HG02571 (cell line): ENCODE data around the gene SH2D7.
A peak's percentile ranks its signal among the peaks of the same experiment; 100 is the strongest.

ENCODE experiments used
- ATAC-seq: cut with Tn5 transposase; IDR thresholded peaks from one replicate; pipeline ENCODE4 v1.9.1; 2021; ENCODE audit warnings: mild to moderate bottlenecking, moderate library complexity; ENCODE audit not compliant: unreplicated experiment

SH2D7 gene

GRCh38 chr15:78092261-78093041 is at the start of gene SH2D7:
Gene SH2D7, plus strand, starts transcription at chr15:78092561. Its CDS starts 24 bp downstream, at chr15:78092585.
- ATAC-seq: no peak

DNA sequence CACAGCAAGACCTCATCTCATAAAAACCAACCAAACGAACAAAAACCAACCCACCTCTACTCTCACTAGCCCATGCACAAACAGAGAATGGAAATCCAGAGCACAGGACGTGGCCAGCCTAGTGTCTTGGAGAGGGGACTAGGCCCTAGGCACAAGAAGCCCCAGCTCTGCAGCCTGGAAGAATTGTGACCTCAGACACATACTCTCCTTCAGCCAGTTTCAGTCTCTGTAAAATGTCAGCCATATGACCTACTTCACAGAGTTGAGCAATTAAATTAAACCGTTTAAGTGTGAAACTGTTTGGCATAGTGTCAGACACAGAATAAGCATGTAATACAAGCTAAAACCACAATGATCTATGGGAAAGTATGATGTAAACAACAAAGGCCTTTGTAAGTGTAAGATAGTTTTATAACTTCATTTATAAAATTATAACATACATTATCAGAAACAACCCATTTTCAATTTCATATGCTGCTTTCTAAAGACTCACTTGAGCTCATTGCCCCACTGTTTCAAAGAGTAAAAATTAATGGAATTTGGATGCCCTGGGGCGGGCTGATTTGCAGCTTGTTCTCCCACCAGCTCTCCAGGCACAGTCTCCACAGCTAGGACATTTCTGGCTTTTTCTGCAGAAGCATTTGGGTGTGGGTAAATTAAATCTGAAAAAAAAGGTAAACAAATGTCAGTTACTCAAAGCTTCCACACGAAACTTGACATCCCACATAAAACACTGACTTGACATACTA is 47.8 kb upstream of the SH2D7 start:
- no peak for ATAC-seq

DNA sequence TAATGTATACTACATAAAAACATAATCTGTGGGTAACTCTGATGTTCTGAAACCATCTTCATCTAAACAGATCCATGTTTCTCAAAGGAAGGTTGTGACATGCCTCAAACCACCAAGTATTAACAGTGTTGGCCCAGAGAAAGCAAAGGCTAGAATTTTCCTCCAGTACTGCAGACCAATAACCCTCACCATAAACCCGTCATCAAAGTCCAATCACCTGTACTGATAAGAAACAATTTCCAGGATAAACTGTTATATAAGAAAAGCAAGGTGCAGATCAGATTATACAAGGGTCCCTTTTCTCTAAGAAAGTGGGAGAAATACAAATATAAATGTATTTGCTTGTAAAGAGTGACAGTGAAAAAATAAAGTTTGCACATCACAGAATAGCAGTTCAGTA is 47.2 kb upstream of the SH2D7 start:
- ATAC-seq: no peak

GRCh38 chr15:78046796-78047341 is 45.5 kb upstream of the SH2D7 start:
- no peak for ATAC-seq

GRCh38 chr15:78047761-78048627 is 44.4 kb upstream of the SH2D7 start:
- no peak for ATAC-seq

GRCh38 chr15:78048628-78048920 is 43.8 kb upstream of the SH2D7 start:
- no peak for ATAC-seq

DNA sequence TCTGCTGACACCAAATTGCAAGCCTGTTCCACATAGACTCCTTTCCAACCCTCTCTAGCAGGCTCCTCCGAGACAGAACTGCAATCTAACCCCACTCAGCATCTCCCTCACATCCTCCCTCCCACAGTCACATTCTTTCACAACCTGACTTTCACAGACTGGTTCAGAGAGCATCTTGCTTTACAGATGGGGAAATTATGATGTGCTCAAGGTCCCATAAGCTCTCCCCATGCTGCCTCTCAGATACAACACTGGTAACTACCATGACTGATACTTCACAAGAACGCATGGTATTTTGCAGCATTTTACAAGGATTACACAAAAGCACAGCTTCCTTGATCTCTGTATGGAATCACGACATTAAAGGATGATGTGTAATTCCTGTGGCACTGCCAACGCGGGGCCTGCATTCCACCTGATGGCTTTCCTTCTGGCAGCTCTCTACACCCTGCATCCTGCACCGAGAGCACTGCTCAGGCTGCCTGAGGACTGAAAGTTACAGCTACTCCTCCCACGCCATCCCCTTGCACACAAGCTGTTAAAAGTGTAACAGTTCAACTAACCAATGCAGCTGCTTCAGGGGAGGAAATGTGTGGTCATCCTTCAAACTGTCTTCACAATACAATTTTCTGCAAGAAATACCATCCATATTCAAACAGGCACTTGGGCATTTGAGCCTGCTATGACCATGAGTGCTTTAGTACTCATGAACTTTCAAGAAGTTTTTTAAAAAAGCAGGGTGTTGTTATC is 42.5 kb upstream of the SH2D7 start:
- ATAC-seq: peak; percentile 75

- no peak for ATAC-seq
Measured at GRCh38 chr15:78050441-78050809, 41.9 kb upstream of the SH2D7 start.

DNA sequence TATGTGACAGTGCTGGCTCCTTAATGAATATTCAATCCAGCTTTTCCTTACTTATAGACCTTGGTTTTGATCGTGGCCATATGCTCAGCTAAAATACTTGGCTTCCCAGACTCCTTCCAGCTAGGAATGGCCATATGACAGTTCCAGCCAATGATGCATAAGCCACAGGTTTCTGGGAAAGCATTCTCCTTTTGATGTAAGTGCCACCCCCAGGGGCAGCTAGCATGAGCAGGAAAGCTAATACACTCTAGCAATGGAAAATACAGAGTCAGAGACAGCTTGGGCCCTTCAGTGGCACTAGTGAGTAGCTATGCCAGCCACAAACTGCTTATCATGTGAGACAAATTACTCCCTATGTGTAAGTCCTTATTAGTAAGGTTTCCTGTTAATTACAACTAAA is 41.5 kb upstream of the SH2D7 start:
- ATAC-seq: no peak

- ATAC-seq: no peak
Measured at GRCh38 chr15:78051596-78051995, 40.8 kb upstream of the SH2D7 start.

GRCh38 chr15:78052001-78052401 is 40.4 kb upstream of the SH2D7 start:
- ATAC-seq: no peak

DNA sequence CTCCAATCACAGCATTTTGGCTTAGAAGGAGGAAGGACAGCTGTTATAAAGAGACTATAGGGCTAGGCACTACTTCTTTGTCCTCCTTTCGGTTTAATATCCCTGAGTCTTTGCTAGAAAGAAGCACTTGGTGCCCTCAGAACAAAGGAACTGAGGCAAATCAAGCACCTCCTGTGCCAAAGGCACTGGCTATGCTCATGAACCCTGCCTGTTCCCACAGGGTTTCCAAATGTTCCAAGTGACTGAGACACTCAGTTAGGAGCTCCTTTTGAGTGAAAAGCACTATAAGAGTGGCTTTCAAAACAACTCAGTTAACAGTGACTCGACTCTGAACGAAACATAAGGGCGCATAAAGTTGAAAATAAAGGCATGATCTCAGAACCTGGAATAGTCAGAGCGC is 39.8 kb upstream of the SH2D7 start:
- no peak for ATAC-seq

- no peak for ATAC-seq
Measured at GRCh38 chr15:78054518-78054917, 37.8 kb upstream of the SH2D7 start.

DNA sequence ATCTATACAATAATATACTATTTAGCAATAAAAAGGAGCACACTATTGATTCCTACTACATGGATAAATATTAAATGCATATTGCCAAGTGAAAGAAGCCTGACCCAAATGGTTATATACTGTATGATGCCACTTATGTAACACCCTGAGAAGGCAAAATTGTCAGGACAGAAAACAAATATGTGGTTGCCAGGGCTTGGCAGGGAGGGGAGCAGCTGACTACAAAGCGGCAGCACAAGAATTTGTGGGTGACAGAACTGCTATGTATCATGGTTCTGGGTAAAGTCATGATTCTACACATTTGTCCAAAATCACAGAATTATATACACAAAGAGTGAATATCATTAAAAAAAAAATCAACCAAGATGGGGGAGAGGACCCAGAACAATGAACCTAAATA is 37.4 kb upstream of the SH2D7 start:
- no peak for ATAC-seq

DNA sequence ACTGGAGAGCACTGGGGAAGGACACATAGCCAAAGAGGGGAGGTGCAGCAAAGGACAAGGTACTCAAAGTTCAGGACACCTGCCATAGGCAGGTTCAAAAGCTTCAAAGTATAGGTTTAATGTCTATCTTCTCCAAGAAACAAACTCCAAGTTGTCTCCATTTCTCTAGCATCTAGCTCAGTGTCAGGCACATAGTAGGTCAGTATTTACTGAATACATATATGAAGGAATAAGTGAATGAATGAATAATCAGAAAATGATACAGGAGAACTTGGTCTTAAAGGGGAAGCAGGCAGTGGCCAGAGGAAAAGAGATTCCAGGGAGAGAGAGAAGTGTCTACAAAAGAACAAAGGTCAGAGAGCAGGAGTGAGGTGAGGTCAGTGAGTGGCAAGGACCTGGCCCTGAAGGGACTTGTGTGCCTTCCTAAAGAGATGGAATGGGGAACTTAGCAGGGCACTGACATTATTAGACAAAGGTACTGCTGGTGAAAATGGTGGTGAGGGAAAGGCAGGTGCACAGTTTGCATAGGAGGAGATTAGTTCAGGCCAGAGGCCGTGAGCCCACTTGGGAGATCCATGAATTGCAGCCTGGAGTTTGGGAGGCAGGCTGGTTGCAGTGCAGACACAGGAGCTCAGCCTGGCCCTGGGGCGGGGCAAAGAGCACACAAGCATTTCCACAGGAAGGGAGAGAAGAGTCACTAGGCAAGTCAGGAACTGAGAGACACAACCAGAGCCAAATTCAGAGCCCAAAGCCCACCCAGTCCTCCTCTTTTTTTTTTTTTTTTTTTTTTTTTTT is 36.2 kb upstream of the SH2D7 start:
- no peak for ATAC-seq

DNA sequence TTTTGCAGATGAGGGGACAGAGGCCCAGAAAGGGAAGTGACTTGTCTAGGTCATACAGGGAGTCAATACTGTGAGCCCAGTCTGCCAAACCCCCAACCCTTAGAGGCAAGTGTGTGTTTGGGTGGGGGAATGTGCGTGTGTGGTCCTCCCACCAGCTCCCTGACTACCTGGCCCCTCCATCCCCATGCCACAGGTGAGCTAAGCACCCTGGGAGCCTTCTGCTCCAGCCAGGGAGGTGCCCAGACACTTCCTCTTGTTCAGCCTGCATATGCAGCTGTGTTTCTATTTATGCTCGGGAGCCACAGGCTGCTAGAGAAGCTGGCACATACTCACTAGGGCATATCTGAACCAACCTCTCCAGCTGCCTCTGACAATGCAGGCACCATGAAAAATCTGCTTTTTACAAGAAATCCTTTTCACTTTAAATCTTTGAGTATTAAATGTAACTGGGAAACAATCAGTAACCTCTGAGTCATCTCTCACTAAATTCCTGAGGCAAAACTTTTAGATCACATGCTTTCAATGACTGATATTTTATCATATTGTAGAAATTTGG is 35.6 kb upstream of the SH2D7 start:
- no peak for ATAC-seq

GRCh38 chr15:78057803-78058202 is 34.6 kb upstream of the SH2D7 start:
- no peak for ATAC-seq

DNA sequence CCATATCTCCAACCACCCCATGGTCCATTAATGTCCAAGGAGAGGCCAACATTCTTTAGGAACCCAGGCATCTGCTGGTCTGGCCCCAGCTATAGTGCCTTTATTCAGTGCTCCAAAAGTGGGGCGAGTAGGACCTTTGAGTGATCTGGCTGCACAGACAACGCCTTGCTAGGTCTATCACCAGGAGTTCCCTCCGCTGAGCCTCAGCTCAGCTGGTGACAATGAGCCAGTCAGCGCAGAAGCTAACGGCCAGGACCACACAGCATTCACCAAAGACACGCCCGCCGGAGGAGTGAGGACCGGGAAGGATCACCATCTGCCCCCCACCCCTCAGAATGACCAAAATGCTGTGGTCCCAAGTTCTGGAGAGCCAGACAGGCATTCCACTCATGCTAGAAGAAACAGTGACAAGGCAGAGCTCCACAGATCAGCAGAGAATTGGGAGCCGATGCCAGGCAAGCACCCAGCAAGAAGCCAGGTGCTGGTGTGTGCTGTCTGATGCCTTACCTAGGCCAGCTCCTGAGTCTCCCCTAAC is 33.9 kb upstream of the SH2D7 start:
- no peak for ATAC-seq

DNA sequence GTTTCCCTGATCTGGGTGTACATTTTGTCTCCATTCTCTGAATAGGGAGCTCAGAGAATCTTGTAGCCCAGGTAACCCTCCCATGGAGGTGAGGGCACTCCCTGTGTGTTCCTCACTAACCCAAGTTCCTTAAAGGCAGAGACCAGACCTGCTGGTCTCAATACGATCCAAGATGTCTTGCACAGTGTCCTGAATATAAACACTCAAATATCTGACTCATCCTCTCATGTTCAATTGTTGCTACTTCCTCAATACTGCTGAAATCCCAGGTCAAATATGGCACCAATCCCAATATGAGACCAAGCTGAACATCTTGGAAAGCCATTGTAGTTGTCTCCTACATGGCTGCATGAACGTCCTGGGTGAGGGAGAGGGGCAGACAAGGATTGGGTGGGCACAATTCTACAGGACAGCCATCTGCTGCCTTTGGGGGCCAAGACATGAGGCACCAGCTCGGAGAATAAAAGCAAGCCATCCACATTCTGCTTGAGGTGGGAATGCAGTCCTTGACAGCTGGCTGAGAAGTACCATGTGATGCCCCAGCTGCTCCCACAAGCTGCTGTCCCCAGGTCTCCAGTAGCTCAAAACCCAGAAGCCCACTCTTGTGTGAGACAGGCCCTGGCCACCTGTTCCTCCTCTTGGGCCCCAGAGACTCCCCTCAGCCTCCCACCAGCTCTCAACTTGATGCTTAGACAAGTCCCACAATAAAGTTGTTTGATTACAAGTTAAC is 33.1 kb upstream of the SH2D7 start:
- no peak for ATAC-seq
